Calu3 (cell line): ENCODE data around the gene ATP5F1E. TPM values are rescaled to one million over a fixed set of nuclear protein-coding genes. Genes with fewer than 3 reads are reported as not detected.

Experiments
- BruUV-seq: library from RNA; stranded (reverse); fragments of 400-500 nt; replicated peaks from 2 replicates; lab custom pipeline; 2021; lab: Mats Ljungman, UMichigan
- CTCF ChIA-PET: fragments of 300-600 bp; sonication (Branson Sonifier 250); formaldehyde crosslinking; loops from one replicate; lab custom pipeline; 2022; ENCODE audit warnings: antibody characterized with exemption; lab: Charles Lee
- DNase-seq: peaks from one replicate; pipeline ENCODE4 v3.0.0; 2022
- H3K27ac Mint-ChIP-seq: one replicate; pipeline ENCODE4 v1.8.0; 2022; ENCODE audit warnings: mixed read lengths; ENCODE audit not compliant: unreplicated experiment
- H3K27me3 Mint-ChIP-seq: one replicate; pipeline ENCODE4 v1.8.0; 2022; ENCODE audit warnings: mixed read lengths; ENCODE audit not compliant: unreplicated experiment
- H3K36me3 Mint-ChIP-seq: one replicate; pipeline ENCODE4 v1.8.0; 2022; ENCODE audit warnings: mild to moderate bottlenecking, moderate library complexity, mixed read lengths; ENCODE audit not compliant: insufficient read depth, unreplicated experiment
- H3K4me1 Mint-ChIP-seq: one replicate; pipeline ENCODE4 v1.8.0; 2022; ENCODE audit warnings: mild to moderate bottlenecking, low read depth, mixed read lengths; ENCODE audit not compliant: unreplicated experiment
- H3K4me3 Mint-ChIP-seq: one replicate; pipeline ENCODE4 v1.8.0; 2022; ENCODE audit warnings: mild to moderate bottlenecking, low read depth, moderate library complexity, mixed read lengths; ENCODE audit not compliant: unreplicated experiment
- H3K9me3 Mint-ChIP-seq: one replicate; pipeline ENCODE4 v1.8.0; 2022; ENCODE audit warnings: low read depth, mixed read lengths; ENCODE audit not compliant: unreplicated experiment
- CTCF ChIP-seq: fragments of 200-600 bp; IDR thresholded peaks from one replicate; pipeline ENCODE4 v1.8.0; 2022; ENCODE audit warnings: antibody characterized with exemption; ENCODE audit not compliant: unreplicated experiment
- intact Hi-C: fragments of 100-400 bp; cut with micrococcal nuclease; formaldehyde crosslinking; loops from one replicate; pipeline ENCODE4 v1.10.0; 2022; ENCODE audit not compliant: unreplicated experiment
- total RNA-seq: library from RNA; stranded (reverse); gene quantifications from 2 replicates; pipeline ENCODE4 v1.2.3, GENCODE V29; 2022

Gene ATP5F1E
- total RNA-seq, 1 experiment from 2014 or later: 116 TPM

GRCh38 chr20:59040667-59041066 is 8.5 kb upstream of the ATP5F1E start:
- H3K27ac Mint-ChIP-seq: peak overlapping the region; percentile 2
- no peaks in the 10 kb centered on the region for H3K9me3 Mint-ChIP-seq
- no TSS peak for BruUV-seq
- CTCF ChIA-PET: no interaction called here
- H3K36me3 Mint-ChIP-seq: peaks cover 69% of the 10 kb centered on the region
- no peak for DNase-seq
- no peak for TF ChIP-seq CTCF
- H3K4me1 Mint-ChIP-seq: peaks cover 23% of the 10 kb centered on the region
- intact Hi-C loops: no loop called here
- H3K4me3 Mint-ChIP-seq: peak overlapping the region; percentile 63
- no peaks in the 10 kb centered on the region for H3K27me3 Mint-ChIP-seq

DNA sequence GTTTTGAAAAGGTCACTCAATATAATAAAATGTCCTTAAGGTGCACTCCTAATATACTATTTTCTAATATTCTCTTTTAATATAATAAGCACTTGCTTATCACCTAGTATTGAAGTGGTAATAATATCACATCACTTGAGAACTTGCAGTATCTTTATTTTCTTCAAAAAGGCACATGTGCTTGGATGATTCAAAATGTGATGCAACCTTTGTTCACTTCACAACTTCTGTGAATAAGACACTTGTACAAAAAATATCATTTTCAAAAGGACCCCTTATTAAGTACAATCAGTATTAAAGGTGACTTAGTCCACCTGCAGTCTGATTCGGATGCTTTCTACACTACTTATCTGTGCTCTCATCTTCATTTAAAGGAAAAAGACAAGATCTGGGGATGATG is 7.1 kb upstream of the ATP5F1E start:
- Mint-ChIP-seq H3K36me3 (peaks cover 83% of the 10 kb centered on the region), H3K27ac (no peak overlapping the region), H3K4me3 (no peak overlapping the region), H3K9me3 (no peaks in the 10 kb centered on the region), H3K27me3 (no peaks in the 10 kb centered on the region), H3K4me1 (peaks cover 33% of the 10 kb centered on the region)
- CTCF ChIA-PET: no interaction called here
- TF ChIP-seq CTCF: no peak
- BruUV-seq: no TSS peak
- DNase-seq: no peak
- intact Hi-C loops: no loop called here

GRCh38 chr20:59037386-59037785 is 5.3 kb upstream of the ATP5F1E start:
- BruUV-seq: no TSS peak
- Mint-ChIP-seq H3K36me3 (peaks cover 84% of the 10 kb centered on the region), H3K9me3 (no peaks in the 10 kb centered on the region), H3K4me1 (peaks cover 40% of the 10 kb centered on the region), H3K27ac (no peak overlapping the region), H3K27me3 (no peaks in the 10 kb centered on the region), H3K4me3 (no peak overlapping the region)
- DNase-seq: no peak
- intact Hi-C loops: no loop called here
- no peak for TF ChIP-seq CTCF
- CTCF ChIA-PET: no interaction called here

GRCh38 chr20:59035381-59035780 is 3.2 kb upstream of the ATP5F1E start:
- no peak overlapping the region for H3K27ac Mint-ChIP-seq
- H3K9me3 Mint-ChIP-seq: no peaks in the 10 kb centered on the region
- no peak for TF ChIP-seq CTCF
- H3K36me3 Mint-ChIP-seq: peaks cover 84% of the 10 kb centered on the region
- no peaks in the 10 kb centered on the region for H3K27me3 Mint-ChIP-seq
- H3K4me1 Mint-ChIP-seq: peaks cover 41% of the 10 kb centered on the region
- no peak for DNase-seq
- intact Hi-C loops: no loop called here
- BruUV-seq: no TSS peak
- CTCF ChIA-PET: no interaction called here
- no peak overlapping the region for H3K4me3 Mint-ChIP-seq
